ENCODE results near the gene GIPC3.

The GIPC3 gene

DNA sequence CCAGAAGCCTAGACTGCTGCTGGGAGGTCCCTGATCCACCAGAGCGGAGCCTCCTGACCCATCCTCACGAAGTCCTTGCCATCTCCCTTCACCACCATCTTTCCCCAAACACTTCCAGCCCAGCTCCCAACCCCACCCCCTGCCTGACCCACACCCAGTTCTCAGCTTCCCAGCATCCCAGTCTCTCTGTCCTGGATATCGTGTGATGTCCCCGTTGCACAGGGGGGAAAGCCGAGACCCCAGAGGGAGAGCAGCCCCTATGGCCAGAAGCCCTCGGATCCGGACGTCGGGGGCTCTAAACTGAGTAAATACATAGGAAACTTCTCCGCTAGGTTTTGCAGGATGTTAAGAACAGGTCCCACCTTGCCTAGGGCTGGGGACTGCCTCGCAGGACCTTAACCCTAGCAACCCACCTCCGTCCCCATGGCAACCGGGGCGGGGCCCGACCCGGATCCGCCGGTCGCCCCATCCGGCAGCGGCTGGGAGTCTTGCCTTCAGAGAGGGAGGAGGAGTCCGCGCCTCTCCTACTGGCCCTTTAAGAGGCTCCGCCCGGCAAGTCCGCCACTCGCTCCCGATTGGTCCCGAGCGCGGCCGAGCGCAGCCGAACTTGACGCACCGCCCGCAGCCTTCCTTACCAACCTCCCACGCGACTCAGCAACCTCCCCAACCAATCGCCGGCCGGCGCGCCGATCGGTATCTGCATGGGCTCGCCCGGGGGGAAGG, 13.0 kb upstream of the GIPC3 start:
- TF ChIP-seq TAF1 (IDR thresholded peaks at IDR 0.05; ENCODE audit: borderline replicate concordance, insufficient read depth, low read length), result no peak
- TF ChIP-seq REST (IDR thresholded peaks at IDR 0.05; ENCODE audit: insufficient read depth in 1 of 2, low read depth in 2 of 2, low read length in 2 of 2), result no peak
- TF ChIP-seq FOXP2 (optimal IDR thresholded peaks at IDR 0.05; ENCODE audit: borderline replicate concordance, extremely low read depth, extremely low read length, insufficient read depth), result peak; percentile 95
- no peak for TF ChIP-seq SIN3A (IDR thresholded peaks at IDR 0.05; ENCODE audit: borderline replicate concordance, insufficient read depth, low read length)
- no peak for TF ChIP-seq POLR2AphosphoS5 (IDR thresholded peaks at IDR 0.05; ENCODE audit: low read depth, low read length)

- no peak for TF ChIP-seq SIN3A (IDR thresholded peaks at IDR 0.05; ENCODE audit: borderline replicate concordance, insufficient read depth, low read length)
- TF ChIP-seq TAF1 (IDR thresholded peaks at IDR 0.05; ENCODE audit: borderline replicate concordance, insufficient read depth, low read length), result 0 out of 2 replicates have a peak, but pooled peaks have one; percentile 18
- no peak for TF ChIP-seq FOXP2 (optimal IDR thresholded peaks at IDR 0.05; ENCODE audit: borderline replicate concordance, extremely low read depth, extremely low read length, insufficient read depth)
- TF ChIP-seq POLR2AphosphoS5 (IDR thresholded peaks at IDR 0.05; ENCODE audit: low read depth, low read length), result peak; percentile 56
- no peak for TF ChIP-seq REST (IDR thresholded peaks at IDR 0.05; ENCODE audit: insufficient read depth in 1 of 2, low read depth in 2 of 2, low read length in 2 of 2)
Measured at GRCh38 chr19:3572855-3573161, 12.5 kb upstream of the GIPC3 start, which contains the start of gene HMG20B. Gene HMG20B, plus strand, starts transcription at chr19:3572944. Its CDS starts 366 bp downstream, at chr19:3573310.

- TF ChIP-seq TAF1 (IDR thresholded peaks at IDR 0.05; ENCODE audit: borderline replicate concordance, insufficient read depth, low read length) (0 out of 2 replicates have a peak, but pooled peaks have one; percentile 9), SIN3A (IDR thresholded peaks at IDR 0.05; ENCODE audit: borderline replicate concordance, insufficient read depth, low read length) (no peak), POLR2AphosphoS5 (IDR thresholded peaks at IDR 0.05; ENCODE audit: low read depth, low read length) (0 out of 2 replicates have a peak, but pooled peaks have one; percentile 3), FOXP2 (optimal IDR thresholded peaks at IDR 0.05; ENCODE audit: borderline replicate concordance, extremely low read depth, extremely low read length, insufficient read depth) (no peak), REST (IDR thresholded peaks at IDR 0.05; ENCODE audit: insufficient read depth in 1 of 2, low read depth in 2 of 2, low read length in 2 of 2) (no peak)
Measured at GRCh38 chr19:3573162-3573857, 12.0 kb upstream of the GIPC3 start.

GRCh38 chr19:3573858-3574637, 11.2 kb upstream of the GIPC3 start:
- no peak for TF ChIP-seq FOXP2 (optimal IDR thresholded peaks at IDR 0.05; ENCODE audit: borderline replicate concordance, extremely low read depth, extremely low read length, insufficient read depth)
- TF ChIP-seq TAF1 (IDR thresholded peaks at IDR 0.05; ENCODE audit: borderline replicate concordance, insufficient read depth, low read length), result no peak
- TF ChIP-seq SIN3A (IDR thresholded peaks at IDR 0.05; ENCODE audit: borderline replicate concordance, insufficient read depth, low read length), result no peak
- no peak; the same call in 1 of the 2 replicates for TF ChIP-seq POLR2AphosphoS5 (IDR thresholded peaks at IDR 0.05; ENCODE audit: low read depth, low read length)
- no peak for TF ChIP-seq REST (IDR thresholded peaks at IDR 0.05; ENCODE audit: insufficient read depth in 1 of 2, low read depth in 2 of 2, low read length in 2 of 2)

Measured in PFSK-1 (cell line).